GM12878 (cell line): Measurements from ENCODE around the gene TMEM253. TPM values are rescaled to one million over a fixed set of nuclear protein-coding genes. Genes with fewer than 3 reads are reported as not detected.

Source experiments
- ATF3 ChIP-seq: IDR thresholded peaks from 2 replicates; pipeline ENCODE4 v1.6.1; 2011; ENCODE audit warnings: low read depth, mild to moderate bottlenecking, low read length, moderate library complexity, borderline replicate concordance; ENCODE audit errors: extremely low read depth
- E2F4 ChIP-seq: IDR thresholded peaks from 2 replicates; pipeline ENCODE4 v1.6.1; 2012; ENCODE audit warnings: low read depth, low read length, improper control_type of control experiment
- EED ChIP-seq: sonication (generic); IDR thresholded peaks from 2 replicates; pipeline ENCODE4 v1.6.1; 2016; ENCODE audit warnings: antibody characterized with exemption, low read depth
- EP300 ChIP-seq, 2 experiments: fragments of 150-350 bp in 1 of 2; IDR thresholded peaks; 2 replicates each; pipeline ENCODE4 v1.6.1; 2011 to 2012; ENCODE audit warnings: low read depth in 2 of 2, low read length in 2 of 2, borderline replicate concordance in 1 of 2, improper control_type of control experiment in 1 of 2, inconsistent platforms in 1 of 2; ENCODE audit not compliant: control insufficient read depth in 1 of 2
- HSF1 ChIP-seq: fragments of 150-350 bp; IDR thresholded peaks from 2 replicates; pipeline ENCODE4 v1.6.1; 2014; ENCODE audit warnings: mild to moderate bottlenecking, low read depth, low read length
- KDM1A ChIP-seq: fragments of 200-600 bp; sonication (generic); IDR thresholded peaks from 2 replicates; pipeline ENCODE4 v1.6.1; 2016; ENCODE audit warnings: borderline replicate concordance
- MYB ChIP-seq: fragments of 150-350 bp; IDR thresholded peaks from 2 replicates; pipeline ENCODE4 v1.6.1; 2014; ENCODE audit warnings: mild to moderate bottlenecking, low read depth, low read length, borderline replicate concordance
- NRF1 ChIP-seq: conservative IDR thresholded peaks from 2 replicates; pipeline ENCODE4 v1.6.1; 2011; ENCODE audit warnings: mild to moderate bottlenecking, low read depth, low read length, improper control_type of control experiment
- PKNOX1 ChIP-seq: fragments of 450-650 bp; IDR thresholded peaks from 2 replicates; pipeline ENCODE4 v1.6.1; 2016; ENCODE audit warnings: mild to moderate bottlenecking
- POU2F2 ChIP-seq: IDR thresholded peaks from 3 replicates; pipeline ENCODE4 v1.6.1; 2011; ENCODE audit warnings: low read depth, mild to moderate bottlenecking, low read length, borderline replicate concordance
- SIN3A ChIP-seq: IDR thresholded peaks from 2 replicates; pipeline ENCODE4 v1.6.1; 2012; ENCODE audit warnings: low read depth, low read length, improper control_type of control experiment
- SIX5 ChIP-seq: IDR thresholded peaks from 2 replicates; pipeline ENCODE4 v1.6.1; 2011; ENCODE audit warnings: mild to moderate bottlenecking, low read depth, low read length, moderate library complexity; ENCODE audit not compliant: severe bottlenecking
- SMAD1 ChIP-seq: fragments of 450-650 bp; IDR thresholded peaks from 2 replicates; pipeline ENCODE4 v1.6.1; 2018; ENCODE audit warnings: mild to moderate bottlenecking, low read depth; ENCODE audit not compliant: partially characterized antibody
- SUPT20H ChIP-seq: IDR thresholded peaks from 2 replicates; pipeline ENCODE4 v1.6.1; 2011; ENCODE audit warnings: low read depth, mild to moderate bottlenecking, low read length, moderate library complexity, borderline replicate concordance; ENCODE audit not compliant: control insufficient read depth
- TARDBP ChIP-seq: IDR thresholded peaks from 2 replicates; pipeline ENCODE4 v1.6.1; 2016; ENCODE audit warnings: borderline replicate concordance
- TBL1XR1 ChIP-seq: IDR thresholded peaks from 2 replicates; pipeline ENCODE4 v1.6.1; 2012; ENCODE audit warnings: low read depth, low read length, improper control_type of control experiment
- TCF3 ChIP-seq: IDR thresholded peaks from 2 replicates; pipeline ENCODE4 v1.6.1; 2012; ENCODE audit warnings: low read depth, mild to moderate bottlenecking, low read length, borderline replicate concordance; ENCODE audit not compliant: insufficient read depth
- ZBTB40 ChIP-seq: fragments of 450-650 bp; IDR thresholded peaks from 2 replicates; pipeline ENCODE4 v1.6.1; 2016; ENCODE audit warnings: mild to moderate bottlenecking, moderate library complexity, borderline replicate concordance
- ZNF274 ChIP-seq: IDR thresholded peaks from one replicate; pipeline ENCODE4 v1.8.0; 2011; ENCODE audit not compliant: insufficient read length, insufficient read depth
- ZNF384 ChIP-seq: IDR thresholded peaks from 2 replicates; pipeline ENCODE4 v1.6.1; 2012; ENCODE audit warnings: low read depth, mild to moderate bottlenecking, low read length, improper control_type of control experiment, borderline replicate concordance
- ZSCAN29 ChIP-seq: fragments of 450-650 bp; IDR thresholded peaks from 2 replicates; pipeline ENCODE4 v1.6.1; 2017; ENCODE audit warnings: mild to moderate bottlenecking, moderate library complexity
- polyA plus RNA-seq, 11 experiments: library from polyadenylated mRNA; depleted of rRNA in 4 of 11; unstranded in 6 of 11; stranded (reverse) in 5 of 11; fragments of >200 nt; fragmentation: Nextera tagmentation in 4 of 11; fragmentation: Illumina TruSeq in 1 of 11; extraction: Ambion mirVana in 4 of 11; extraction: Trizol in 1 of 11; gene quantifications; 1 replicate in 1 of 11; 2 replicates in 10 of 11; pipeline versions ENCODE4 v1.2.1 to v1.2.3, GENCODE V29; 2011 to 2016; ENCODE audit warnings: inconsistent platforms in 2 of 11, missing spikeins in 2 of 11, low read depth in 1 of 11
- total RNA-seq, 4 experiments: library from RNA; depleted of rRNA in 3 of 4; stranded (reverse); fragments of >200 nt in 3 of 4; fragmentation: Illumina TruSeq in 1 of 4; extraction: Trizol in 1 of 4; gene quantifications; 2 replicates each; pipeline versions ENCODE4 v1.2.1 to v1.2.3, GENCODE V29; 2013 to 2021

The TMEM253 gene
- total and polyA plus RNA-seq, 10 of the 15 experiments (the other 5 are each of a cell fraction or from before 2014, with no cell fraction given) = 0.11 to 0.48 TPM; not detected in 8

- TF ChIP-seq PKNOX1 = no peak
- no peak for TF ChIP-seq ZNF384
- TF ChIP-seq E2F4 = no peak
- peak; percentile 56; the same call in 1 of the 2 replicates for TF ChIP-seq TCF3
- no peak for TF ChIP-seq HSF1
- no peak for TF ChIP-seq SIN3A
- no peak for TF ChIP-seq KDM1A
- peak; percentile 82; the same call in 2 of the 3 replicates for TF ChIP-seq POU2F2
- no peak for TF ChIP-seq NRF1
- peak; percentile 77; the same call in 1 of the 2 replicates for TF ChIP-seq TBL1XR1
- no peak for TF ChIP-seq ZBTB40
- TF ChIP-seq TARDBP = 0 out of 2 replicates have a peak, but pooled peaks have one; percentile 57
- TF ChIP-seq MYB = no peak
- peak; percentile 43; the same call in 1 of the 2 replicates for TF ChIP-seq ZSCAN29
- TF ChIP-seq SIX5 = peak; percentile 10
- TF ChIP-seq SUPT20H = no peak
- no peak for TF ChIP-seq ZNF274
- no peak for TF ChIP-seq EED
- TF ChIP-seq SMAD1 = no peak
- TF ChIP-seq ATF3 = peak; percentile 88
- no peak for TF ChIP-seq EP300 (IDR thresholded peaks at IDR 0.05; ENCODE audit: borderline replicate concordance in 1 of 2, control insufficient read depth in 1 of 2, low read depth in 2 of 2, low read length in 2 of 2)
Measured at GRCh38 chr14:21092273-21093011, 8.4 kb upstream of the TMEM253 start (continued).
